Skeletal muscle satellite cell (primary cell): Measurements from ENCODE around the gene KLF9.
A peak's percentile ranks its signal among the peaks of the same experiment; 100 is the strongest.

Experiments
- H3K27me3 ChIP-seq: 2 replicates; pipeline ENCODE4 v1.7.0; 2013; ENCODE audit warnings: low read length; ENCODE audit not compliant: control insufficient read depth, insufficient read depth
- H3K36me3 ChIP-seq: 2 replicates; pipeline ENCODE4 v1.7.0; 2013; ENCODE audit warnings: mild to moderate bottlenecking, control low read depth, low read length; ENCODE audit not compliant: insufficient read depth
- H3K4me1 ChIP-seq: 2 replicates; pipeline ENCODE4 v1.7.0; 2013; ENCODE audit warnings: low read length; ENCODE audit not compliant: control insufficient read depth, insufficient read depth
- H3K4me2 ChIP-seq: 2 replicates; pipeline ENCODE4 v1.7.0; 2013; ENCODE audit warnings: mild to moderate bottlenecking, low read length
- H3K4me3 ChIP-seq: 2 replicates; pipeline ENCODE4 v1.7.0; 2013; ENCODE audit warnings: low read length
- H3K9ac ChIP-seq: 2 replicates; pipeline ENCODE4 v1.7.0; 2013; ENCODE audit warnings: mild to moderate bottlenecking, low read depth, low read length, moderate library complexity
- H3K9me3 ChIP-seq: replicated peaks from 2 replicates; pipeline ENCODE4 v1.7.0; 2013; ENCODE audit warnings: mild to moderate bottlenecking, control low read depth, low read length

The KLF9 gene

GRCh38 chr9:70411121-70411929 lies 3.1 kb downstream of the KLF9 start:
- Histone ChIP-seq H3K36me3 (peaks cover 3% of the 10 kb centered on the region), H3K4me2 (peak overlapping the region; percentile 86), H3K9ac (peak overlapping the region; percentile 100), H3K27me3 (no peaks in the 10 kb centered on the region), H3K9me3 (no peaks in the 10 kb centered on the region), H3K4me3 (peak overlapping the region; percentile 98), H3K4me1 (peaks cover 51% of the 10 kb centered on the region)

GRCh38 chr9:70410368-70410767 lies 4.1 kb downstream of the KLF9 start:
- peak overlapping the region; percentile 98 for H3K4me3 ChIP-seq
- peak overlapping the region; percentile 100 for H3K9ac ChIP-seq
- no peaks in the 10 kb centered on the region for H3K9me3 ChIP-seq
- H3K36me3 ChIP-seq, result peaks cover 3% of the 10 kb centered on the region
- H3K4me2 ChIP-seq, result peak overlapping the region; percentile 86
- H3K27me3 ChIP-seq, result no peaks in the 10 kb centered on the region
- H3K4me1 ChIP-seq, result peaks cover 58% of the 10 kb centered on the region

GRCh38 chr9:70409800-70410199 lies 4.7 kb downstream of the KLF9 start:
- H3K36me3 ChIP-seq, result peaks cover 3% of the 10 kb centered on the region
- H3K4me2 ChIP-seq, result peak overlapping the region; percentile 86
- no peaks in the 10 kb centered on the region for H3K27me3 ChIP-seq
- H3K9me3 ChIP-seq, result no peaks in the 10 kb centered on the region
- H3K4me1 ChIP-seq, result peaks cover 58% of the 10 kb centered on the region
- peak overlapping the region; percentile 100 for H3K9ac ChIP-seq
- peak overlapping the region; percentile 98 for H3K4me3 ChIP-seq

- no peaks in the 10 kb centered on the region for H3K9me3 ChIP-seq
- H3K36me3 ChIP-seq, result peaks cover 3% of the 10 kb centered on the region
- peak overlapping the region; percentile 86 for H3K4me2 ChIP-seq
- H3K4me3 ChIP-seq, result peak overlapping the region; percentile 98
- H3K9ac ChIP-seq, result peak overlapping the region; percentile 100
- H3K4me1 ChIP-seq, result peaks cover 61% of the 10 kb centered on the region
- H3K27me3 ChIP-seq, result no peaks in the 10 kb centered on the region
Measured at GRCh38 chr9:70409280-70409679, 5.2 kb downstream of the KLF9 start.

GRCh38 chr9:70408393-70409040 lies 5.9 kb downstream of the KLF9 start:
- H3K4me3 ChIP-seq, result no peak overlapping the region
- no peak overlapping the region for H3K9ac ChIP-seq
- peak overlapping the region; percentile 71 for H3K4me2 ChIP-seq
- H3K27me3 ChIP-seq, result no peaks in the 10 kb centered on the region
- H3K9me3 ChIP-seq, result no peaks in the 10 kb centered on the region
- H3K36me3 ChIP-seq, result peaks cover 3% of the 10 kb centered on the region
- H3K4me1 ChIP-seq, result peaks cover 68% of the 10 kb centered on the region

GRCh38 chr9:70407081-70407503 lies 7.4 kb downstream of the KLF9 start:
- Histone ChIP-seq H3K27me3 (no peaks in the 10 kb centered on the region), H3K36me3 (peaks cover 3% of the 10 kb centered on the region), H3K9ac (peak overlapping the region; percentile 78), H3K9me3 (no peaks in the 10 kb centered on the region), H3K4me2 (peak overlapping the region; percentile 71), H3K4me1 (peaks cover 82% of the 10 kb centered on the region), H3K4me3 (peak overlapping the region; percentile 48)

- H3K4me3 ChIP-seq, result peak overlapping the region; percentile 30
- H3K4me2 ChIP-seq, result peak overlapping the region; percentile 71
- no peaks in the 10 kb centered on the region for H3K9me3 ChIP-seq
- H3K4me1 ChIP-seq, result peaks cover 85% of the 10 kb centered on the region
- H3K9ac ChIP-seq, result peak overlapping the region; percentile 78
- peaks cover 3% of the 10 kb centered on the region for H3K36me3 ChIP-seq
- no peaks in the 10 kb centered on the region for H3K27me3 ChIP-seq
Measured at GRCh38 chr9:70406434-70406862, 8.0 kb downstream of the KLF9 start.

GRCh38 chr9:70405808-70406433 lies 8.5 kb downstream of the KLF9 start:
- Histone ChIP-seq H3K9me3 (no peaks in the 10 kb centered on the region), H3K9ac (peak overlapping the region; percentile 78), H3K36me3 (peaks cover 3% of the 10 kb centered on the region), H3K4me1 (peaks cover 85% of the 10 kb centered on the region), H3K4me3 (peak overlapping the region; percentile 30), H3K4me2 (peak overlapping the region; percentile 71), H3K27me3 (no peaks in the 10 kb centered on the region)

- Histone ChIP-seq H3K4me2 (peak overlapping the region; percentile 74), H3K36me3 (peaks cover 3% of the 10 kb centered on the region), H3K27me3 (no peaks in the 10 kb centered on the region), H3K4me1 (peaks cover 82% of the 10 kb centered on the region), H3K4me3 (peak overlapping the region; percentile 36), H3K9me3 (no peaks in the 10 kb centered on the region), H3K9ac (peak overlapping the region; percentile 60)
Measured at GRCh38 chr9:70404261-70404660, 10.2 kb downstream of the KLF9 start.

GRCh38 chr9:70403618-70404025 lies 10.8 kb downstream of the KLF9 start:
- H3K27me3 ChIP-seq, result no peaks in the 10 kb centered on the region
- peak overlapping the region; percentile 36 for H3K4me3 ChIP-seq
- peaks cover 3% of the 10 kb centered on the region for H3K36me3 ChIP-seq
- H3K9ac ChIP-seq, result peak overlapping the region; percentile 60
- H3K9me3 ChIP-seq, result no peaks in the 10 kb centered on the region
- peak overlapping the region; percentile 74 for H3K4me2 ChIP-seq
- H3K4me1 ChIP-seq, result peaks cover 86% of the 10 kb centered on the region

GRCh38 chr9:70403166-70403565 lies 11.3 kb downstream of the KLF9 start:
- H3K4me1 ChIP-seq, result peaks cover 83% of the 10 kb centered on the region

More at GRCh38 chr9:70403166-70403565, 11.3 kb downstream of the KLF9 start:
- H3K27me3 ChIP-seq, result no peaks in the 10 kb centered on the region
- H3K4me2 ChIP-seq, result peak overlapping the region; percentile 74
- no peaks in the 10 kb centered on the region for H3K9me3 ChIP-seq
- peak overlapping the region; percentile 60 for H3K9ac ChIP-seq
- H3K4me3 ChIP-seq, result peak overlapping the region; percentile 36
- peaks cover 4% of the 10 kb centered on the region for H3K36me3 ChIP-seq
